Measurements from ENCODE around the gene PRMT1. TPM values are rescaled to one million over a fixed set of nuclear protein-coding genes. Genes with fewer than 3 reads are reported as not detected.
A peak's percentile ranks its signal among the peaks of the same experiment; 100 is the strongest.
"Not testable (repeated sequence)": the region's sequence is repeated elsewhere in the genome, so short reads cannot be mapped to it uniquely, and the experiment has no call there.

The PRMT1 gene
- 202 TPM for polyA plus RNA-seq (ENCODE audit: insufficient read length)
- long read RNA-seq, donor 1, transcript PRMT1-201 (10 exons, 1,393 nt): major isoform, 105 of 135 reads
- long read RNA-seq, donor 1, transcript PRMT1-209 (2 exons, 968 nt): minor isoform, 6 of 135 reads
- long read RNA-seq, donor 1, transcript PRMT1-202 (11 exons, 1,327 nt): minor isoform, 7 of 135 reads
- long read RNA-seq, donor 1, partial matches to known transcripts: 11 of 135 reads
- long read RNA-seq, donor 1, other reads (novel, unspliced or antisense): 5 of 135 reads
- long read RNA-seq, donor 2, transcript PRMT1-201 (10 exons, 1,393 nt): major isoform, 79 of 104 reads
- long read RNA-seq, donor 2, partial matches to known transcripts: 15 of 104 reads
- long read RNA-seq, donor 2, other reads (novel, unspliced or antisense): 0 of 104 reads
- long read RNA-seq, donor 3, transcript PRMT1-202 (11 exons, 1,327 nt): minor isoform, 12 of 165 reads
- long read RNA-seq, donor 3, transcript PRMT1-201 (10 exons, 1,393 nt): major isoform, 76 of 165 reads
- long read RNA-seq, donor 3, partial matches to known transcripts: 74 of 165 reads
- long read RNA-seq, donor 3, other reads (novel, unspliced or antisense): 0 of 165 reads
- long read RNA-seq, donor 4, transcript PRMT1-201 (10 exons, 1,393 nt): major isoform, 5 of 21 reads
- long read RNA-seq, donor 4, partial matches to known transcripts: 16 of 21 reads
- long read RNA-seq, donor 4, other reads (novel, unspliced or antisense): 0 of 21 reads
- long read RNA-seq, donor 5, transcript PRMT1-202 (11 exons, 1,327 nt): minor isoform, 18 of 226 reads
- long read RNA-seq, donor 5, transcript PRMT1-201 (10 exons, 1,393 nt): major isoform, 177 of 226 reads
- long read RNA-seq, donor 5, transcript PRMT1-209 (2 exons, 968 nt): minor isoform, 5 of 226 reads
- long read RNA-seq, donor 5, partial matches to known transcripts: 14 of 226 reads
- long read RNA-seq, donor 5, other reads (novel, unspliced or antisense): 8 of 226 reads
- long read RNA-seq, donor 6, transcript PRMT1-202 (11 exons, 1,327 nt): minor isoform, 7 of 219 reads
- long read RNA-seq, donor 6, transcript PRMT1-201 (10 exons, 1,393 nt): major isoform, 118 of 219 reads
- long read RNA-seq, donor 6, partial matches to known transcripts: 90 of 219 reads
- long read RNA-seq, donor 6, other reads (novel, unspliced or antisense): 0 of 219 reads
- long read RNA-seq, donor 7, transcript PRMT1-201 (10 exons, 1,393 nt): major isoform, 129 of 171 reads
- long read RNA-seq, donor 7, transcript PRMT1-202 (11 exons, 1,327 nt): minor isoform, 11 of 171 reads
- long read RNA-seq, donor 7, partial matches to known transcripts: 15 of 171 reads
- long read RNA-seq, donor 7, other reads (novel, unspliced or antisense): 11 of 171 reads
- long read RNA-seq, donor 8, transcript PRMT1-201 (10 exons, 1,393 nt): major isoform, 36 of 51 reads
- long read RNA-seq, donor 8, partial matches to known transcripts: 7 of 51 reads
- long read RNA-seq, donor 8, other reads (novel, unspliced or antisense): 0 of 51 reads

- no peak for DNase-seq
These were observed at the start of gene PRMT1 for GRCh38 chr19:49677231-49677900. TSS of gene PRMT1 (plus strand) at chr19:49677271. CDS start at chr19:49677281, 10 bp downstream.

GRCh38 chr19:49629659-49630058 lies 47.4 kb upstream of the PRMT1 start:
- no peak for DNase-seq

GRCh38 chr19:49631014-49631588 lies 46.0 kb upstream of the PRMT1 start:
- no peak for DNase-seq

- DNase-seq: no peak
These were observed 45.4 kb upstream of the PRMT1 start for GRCh38 chr19:49631610-49632192.

- DNase-seq: no peak
These were observed 44.5 kb upstream of the PRMT1 start for GRCh38 chr19:49632576-49632975.

GRCh38 chr19:49633273-49633672 lies 43.8 kb upstream of the PRMT1 start:
- DNase-seq: not testable (repeated sequence)

GRCh38 chr19:49635530-49636232 lies 41.4 kb upstream of the PRMT1 start:
- DNase-seq: no peak

- no peak for DNase-seq
These were observed 40.7 kb upstream of the PRMT1 start for GRCh38 chr19:49636233-49636932.

- DNase-seq: no peak
These were observed 39.0 kb upstream of the PRMT1 start for GRCh38 chr19:49637821-49638738.

GRCh38 chr19:49639401-49640112 lies 37.5 kb upstream of the PRMT1 start:
- no peak for DNase-seq

- peak; percentile 100 for DNase-seq
These were observed 36.8 kb upstream of the PRMT1 start, which contains the start of gene RRAS for GRCh38 chr19:49640113-49640898. TSS of gene RRAS (minus strand) at chr19:49640143. CDS start at chr19:49640098, 45 bp downstream.

GRCh38 chr19:49641688-49642491 lies 35.2 kb upstream of the PRMT1 start, which contains the start of gene SCAF1:
TSS of gene SCAF1 (plus strand) at chr19:49642209. CDS start at chr19:49645027, 2,818 bp downstream.
- peak; percentile 99 for DNase-seq

GRCh38 chr19:49642492-49643035 lies 34.5 kb upstream of the PRMT1 start:
- no peak for DNase-seq

- no peak for DNase-seq
These were observed 33.6 kb upstream of the PRMT1 start for GRCh38 chr19:49643466-49643865.

GRCh38 chr19:49645592-49645991 lies 31.5 kb upstream of the PRMT1 start:
- no peak for DNase-seq

Data from left kidney (tissue), 8 donors.